SK-N-MC (cell line): ENCODE data around the gene RNF8.

Experiments used
- DNase-seq: peaks from one replicate; pipeline ENCODE4 v3.0.0-alpha.2; 2011; ENCODE audit warnings: low read depth, low spot score
- H3K27ac ChIP-seq: fragments of 200-600 bp; sonication (generic); 2 replicates; pipeline ENCODE4 v1.5.1; 2016; ENCODE audit warnings: mixed run types
- H3K36me3 ChIP-seq: fragments of 200-600 bp; sonication (generic); 2 replicates; pipeline ENCODE4 v1.6.1; 2017; ENCODE audit warnings: antibody characterized with exemption, low read length, mixed read lengths; ENCODE audit not compliant: insufficient read depth
- H3K4me3 ChIP-seq: fragments of 200-600 bp; sonication (generic); 2 replicates; pipeline ENCODE4 v1.5.1; 2016
- H3K9ac ChIP-seq: fragments of 200-600 bp; sonication (generic); 2 replicates; pipeline ENCODE4 v1.8.0; 2017; ENCODE audit warnings: mixed run types, mixed read lengths; ENCODE audit not compliant: insufficient read length
- H3K9me3 ChIP-seq: fragments of 200-600 bp; sonication (generic); 2 replicates; pipeline ENCODE4 v1.6.1; 2017; ENCODE audit warnings: low read depth, mild to moderate bottlenecking, antibody characterized with exemption, low read length, moderate library complexity, mixed read lengths
- EZH2 ChIP-seq: fragments of 200-600 bp; sonication (generic); IDR thresholded peaks from one replicate; pipeline ENCODE4 v1.6.1; 2017; ENCODE audit warnings: antibody characterized with exemption
- FOXP2 ChIP-seq: optimal IDR thresholded peaks from 2 replicates; pipeline ENCODE3; 2011; ENCODE audit warnings: mild to moderate bottlenecking, moderate library complexity; ENCODE audit not compliant: insufficient read depth; ENCODE audit errors: extremely low read length, control extremely low read depth
- POLR2AphosphoS5 ChIP-seq: IDR thresholded peaks from 2 replicates; pipeline ENCODE4 v1.6.1; 2012; ENCODE audit warnings: mild to moderate bottlenecking, low read depth, low read length, borderline replicate concordance

Gene RNF8

GRCh38 chr6:37310966-37311365 is 42.8 kb upstream of the RNF8 start:
- DNase-seq: no peak
- no peak for TF ChIP-seq EZH2
- TF ChIP-seq FOXP2: no peak
- no peak for TF ChIP-seq POLR2AphosphoS5
- Histone ChIP-seq H3K36me3 (peaks cover 20% of the 10 kb centered on the region), H3K27ac (no peak overlapping the region), H3K9ac (no peak overlapping the region), H3K4me3 (no peak overlapping the region), H3K9me3 (no peaks in the 10 kb centered on the region)

GRCh38 chr6:37311741-37312473 is 41.9 kb upstream of the RNF8 start:
- TF ChIP-seq POLR2AphosphoS5: no peak
- TF ChIP-seq FOXP2: no peak
- no peak for TF ChIP-seq EZH2
- Histone ChIP-seq H3K4me3 (no peak overlapping the region), H3K9ac (no peak overlapping the region), H3K9me3 (no peaks in the 10 kb centered on the region), H3K36me3 (peaks cover 17% of the 10 kb centered on the region), H3K27ac (no peak overlapping the region)
- no peak for DNase-seq

- H3K4me3 ChIP-seq: no peak overlapping the region
- H3K9ac ChIP-seq: no peak overlapping the region
- no peaks in the 10 kb centered on the region for H3K9me3 ChIP-seq
- peaks cover 31% of the 10 kb centered on the region for H3K36me3 ChIP-seq
- no peak for DNase-seq
- no peak overlapping the region for H3K27ac ChIP-seq
- TF ChIP-seq FOXP2: no peak
- no peak for TF ChIP-seq EZH2
- no peak for TF ChIP-seq POLR2AphosphoS5
Measured at GRCh38 chr6:37313723-37314486, 39.9 kb upstream of the RNF8 start.

- no peaks in the 10 kb centered on the region for H3K9me3 ChIP-seq
- H3K4me3 ChIP-seq: no peak overlapping the region
- DNase-seq: no peak
- H3K9ac ChIP-seq: no peak overlapping the region
- no peak overlapping the region for H3K27ac ChIP-seq
- peaks cover 31% of the 10 kb centered on the region for H3K36me3 ChIP-seq
- TF ChIP-seq FOXP2 (no peak), POLR2AphosphoS5 (no peak), EZH2 (no peak)
Measured at GRCh38 chr6:37314487-37315156, 39.2 kb upstream of the RNF8 start.

GRCh38 chr6:37315157-37315515 is 38.6 kb upstream of the RNF8 start:
- no peak overlapping the region for H3K27ac ChIP-seq
- TF ChIP-seq EZH2 (no peak), FOXP2 (no peak), POLR2AphosphoS5 (no peak)
- H3K9me3 ChIP-seq: no peaks in the 10 kb centered on the region
- no peak overlapping the region for H3K4me3 ChIP-seq
- H3K36me3 ChIP-seq: peaks cover 31% of the 10 kb centered on the region
- no peak overlapping the region for H3K9ac ChIP-seq
- no peak for DNase-seq

- Histone ChIP-seq H3K36me3 (peaks cover 35% of the 10 kb centered on the region), H3K9ac (no peak overlapping the region), H3K27ac (no peak overlapping the region), H3K9me3 (no peaks in the 10 kb centered on the region), H3K4me3 (no peak overlapping the region)
- TF ChIP-seq POLR2AphosphoS5: no peak
- no peak for TF ChIP-seq FOXP2
- no peak for TF ChIP-seq EZH2
- no peak for DNase-seq
Measured at GRCh38 chr6:37316071-37316470, 37.7 kb upstream of the RNF8 start.

- Histone ChIP-seq H3K36me3 (peaks cover 35% of the 10 kb centered on the region), H3K4me3 (no peak overlapping the region), H3K9me3 (no peaks in the 10 kb centered on the region), H3K27ac (no peak overlapping the region), H3K9ac (no peak overlapping the region)
- no peak for DNase-seq
- TF ChIP-seq POLR2AphosphoS5 (no peak), FOXP2 (no peak), EZH2 (no peak)
Measured at GRCh38 chr6:37317312-37318038, 36.3 kb upstream of the RNF8 start.

GRCh38 chr6:37319156-37319555 is 34.6 kb upstream of the RNF8 start:
- no peak for TF ChIP-seq EZH2
- TF ChIP-seq FOXP2: no peak
- TF ChIP-seq POLR2AphosphoS5: no peak
- Histone ChIP-seq H3K4me3 (no peak overlapping the region), H3K27ac (no peak overlapping the region), H3K9ac (no peak overlapping the region), H3K9me3 (no peaks in the 10 kb centered on the region), H3K36me3 (peaks cover 27% of the 10 kb centered on the region)
- DNase-seq: no peak
